T47D (cell line): ENCODE data around the gene CLCN7.

Experiments
- DNase-seq, 2 experiments: peaks; one replicate each; pipeline versions ENCODE4 v3.0.0 to v3.0.0-alpha.2; 2011 to 2012; ENCODE audit warnings: low read depth in 1 of 2, low spot score in 1 of 2
- JUND ChIP-seq: IDR thresholded peaks from 2 replicates; pipeline ENCODE4 v1.6.1; 2012; ENCODE audit warnings: low read depth
- in situ Hi-C: cut with HindIII; loops from 2 replicates; pipeline ENCODE4 v1.10.0; 2016; ENCODE audit warnings: low sequenced_read_pairs, low pct_unique_long_range_greater_than_20kb

The CLCN7 gene

GRCh38 chr16:1420111-1420539, 54.7 kb downstream of the CLCN7 start:
- TF ChIP-seq JUND = no peak
- in situ Hi-C loops = no loop called here
- DNase-seq = no peak

GRCh38 chr16:1416521-1416941, 58.3 kb downstream of the CLCN7 start:
- DNase-seq = peak in 1 of 2 experiments; percentile 77
- TF ChIP-seq JUND = no peak
- in situ Hi-C loops = no loop called here

GRCh38 chr16:1414532-1415260, 60.1 kb downstream of the CLCN7 start, which contains the start of gene UNKL:
Gene UNKL, minus strand, starts transcription at chr16:1414704. Its CDS starts 13 bp downstream, at chr16:1414691.
- in situ Hi-C loops = no loop called here
- TF ChIP-seq JUND = no peak
- peak in 1 of 2 experiments; percentile 61 for DNase-seq

GRCh38 chr16:1413684-1414531, 60.9 kb downstream of the CLCN7 start:
- peak in 1 of 2 experiments; percentile 71 for DNase-seq
- no peak for TF ChIP-seq JUND
- in situ Hi-C loops = no loop called here

GRCh38 chr16:1412847-1413246, 62.0 kb downstream of the CLCN7 start:
- in situ Hi-C loops = no loop called here

GRCh38 chr16:1408171-1408837, 66.5 kb downstream of the CLCN7 start:
- peak; percentile 87 to 94 for DNase-seq
- in situ Hi-C loops = no loop called here
- TF ChIP-seq JUND = no peak

More at GRCh38 chr16:1412847-1413246, 62.0 kb downstream of the CLCN7 start:
- DNase-seq = no peak
- no peak for TF ChIP-seq JUND

GRCh38 chr16:1407753-1408152, 67.1 kb downstream of the CLCN7 start:
- in situ Hi-C loops = no loop called here
- DNase-seq = no peak
- no peak for TF ChIP-seq JUND

GRCh38 chr16:1403733-1404132, 71.1 kb downstream of the CLCN7 start:
- no peak for DNase-seq
- in situ Hi-C loops = no loop called here
- TF ChIP-seq JUND = no peak

GRCh38 chr16:1403036-1403435, 71.8 kb downstream of the CLCN7 start:
- no peak for DNase-seq
- in situ Hi-C loops = no loop called here
- no peak for TF ChIP-seq JUND

GRCh38 chr16:1401758-1402154, 73.1 kb downstream of the CLCN7 start:
- in situ Hi-C loops = no loop called here
- no peak for DNase-seq
- no peak for TF ChIP-seq JUND

- in situ Hi-C loops = no loop called here
- TF ChIP-seq JUND = no peak
- no peak for DNase-seq
These were observed 73.6 kb downstream of the CLCN7 start for GRCh38 chr16:1401061-1401757.

GRCh38 chr16:1398826-1399581, 75.8 kb downstream of the CLCN7 start:
- no peak for TF ChIP-seq JUND
- DNase-seq = no peak
- in situ Hi-C loops = no loop called here
